Psoas muscle (tissue), 8 donors: ENCODE data around the gene OR10H5. TPM values are rescaled to one million over a fixed set of nuclear protein-coding genes. Genes with fewer than 3 reads are reported as not detected.
"Not testable (repeated sequence)": the region's sequence is repeated elsewhere in the genome, so short reads cannot be mapped to it uniquely, and the experiment has no call there.

Experiments used
- ATAC-seq, 4 donors: fragments of 200-7000 bp; cut with Tn5 transposase; one replicate each; pipeline ENCODE4 v1.9.1; 2020; ENCODE audit warnings: moderate library complexity in 3 of 4, mild to moderate bottlenecking in 2 of 4
- DNase-seq, 2 donors: peaks; one replicate each; pipeline ENCODE4 v3.0.0-alpha.2; 2020
- H3K27ac ChIP-seq: fragments of 200-600 bp; one replicate; pipeline ENCODE4 v1.8.0; 2022
- H3K27me3 ChIP-seq, 3 donors: fragments of 200-600 bp in 1 of 3; one replicate each; pipeline versions ENCODE4 v1.6.1 to v1.8.0; 2013 to 2022; ENCODE audit warnings: low read length in 2 of 3, mild to moderate bottlenecking in 2 of 3, moderate library complexity in 1 of 3; ENCODE audit not compliant: insufficient read depth in 3 of 3
- H3K36me3 ChIP-seq, 2 donors: fragments of 200-600 bp in 1 of 2; one replicate each; pipeline versions ENCODE4 v1.6.1 to v1.8.0; 2013 to 2022; ENCODE audit warnings: low read depth in 1 of 2, mild to moderate bottlenecking in 1 of 2, moderate library complexity in 1 of 2; ENCODE audit not compliant: insufficient read depth in 1 of 2
- H3K4me1 ChIP-seq: fragments of 200-600 bp; one replicate; pipeline ENCODE4 v1.8.0; 2022
- H3K4me3 ChIP-seq: fragments of 200-600 bp; one replicate; pipeline ENCODE4 v1.8.0; 2022; ENCODE audit warnings: mild to moderate bottlenecking
- H3K9me3 ChIP-seq: fragments of 200-600 bp; one replicate; pipeline ENCODE4 v1.8.0; 2022
- WGBS, 3 donors: extraction: QIAGEN DNeasy Blood & Tissue Kit; methylation state at CpG; one replicate each; pipeline versions ENCODE4 v1.1.6 to v1.1.7; 2013; 5-methylcytosine and 5-hydroxymethylcytosine counted together
- intact Hi-C, 2 donors: fragments of 100-400 bp; cut with DNase I; formaldehyde crosslinking; loops; one replicate each; pipeline versions ENCODE4 v1.11.0 to v1.14.2; 2022
- polyA plus RNA-seq, 3 donors: library from polyadenylated mRNA; stranded (reverse); fragments of 200-250 nt; gene quantifications; one replicate each; pipeline ENCODE4 v1.2.3, GENCODE V29; 2013
- total RNA-seq, 4 donors: library from RNA; stranded (reverse); fragmentation: NEBNext Ultra II Directional in 2 of 4; extraction: Animal tissue kit (Norgen Biotek cat#: 25700) in 2 of 4; gene quantifications; one replicate each; pipeline versions ENCODE4 v1.2.1 to v1.2.4, GENCODE V29; 2021 to 2023
- TF ChIP-seq, protein P1 (sequence below): fragments of 200-600 bp; IDR thresholded peaks from one replicate; pipeline ENCODE4 v1.8.0; 2022; ENCODE audit warnings: antibody characterized with exemption
- donor health status: healthy with polysubstance abuse.
- donor health status: DM: no; HTN: no; CAD: no; lungs with moderate emphysema.
- donor health status: Bipolar disorder and iron deficiency.
- donor health status: healthy.
- donor health status: DM: yes; HTN: yes; CAD: no.
- donor health status: DM: no; HTN: no; CAD: no.
- donor health status: DM: no; HTN: no; CAD: no.
- donor health status: DM: yes; HTN: yes; CAD: no.

Gene OR10H5
- total and polyA plus RNA-seq, 7 donors: not detected

- DNase-seq (no peak), ATAC-seq (no peak)
- H3K27me3 ChIP-seq: peaks cover 0 to 7% (median 2%) of the 10 kb centered on the region in 3 donors
- intact Hi-C loops: no loop called here
- no peaks in the 10 kb centered on the region for H3K9me3 ChIP-seq
- H3K36me3 ChIP-seq: no peaks in the 10 kb centered on the region
- WGBS, 3 donors: 76 to 80% (median 79%) methylated on average over 5 of the region's 5 CpGs
- TF ChIP-seq, protein P1, sequence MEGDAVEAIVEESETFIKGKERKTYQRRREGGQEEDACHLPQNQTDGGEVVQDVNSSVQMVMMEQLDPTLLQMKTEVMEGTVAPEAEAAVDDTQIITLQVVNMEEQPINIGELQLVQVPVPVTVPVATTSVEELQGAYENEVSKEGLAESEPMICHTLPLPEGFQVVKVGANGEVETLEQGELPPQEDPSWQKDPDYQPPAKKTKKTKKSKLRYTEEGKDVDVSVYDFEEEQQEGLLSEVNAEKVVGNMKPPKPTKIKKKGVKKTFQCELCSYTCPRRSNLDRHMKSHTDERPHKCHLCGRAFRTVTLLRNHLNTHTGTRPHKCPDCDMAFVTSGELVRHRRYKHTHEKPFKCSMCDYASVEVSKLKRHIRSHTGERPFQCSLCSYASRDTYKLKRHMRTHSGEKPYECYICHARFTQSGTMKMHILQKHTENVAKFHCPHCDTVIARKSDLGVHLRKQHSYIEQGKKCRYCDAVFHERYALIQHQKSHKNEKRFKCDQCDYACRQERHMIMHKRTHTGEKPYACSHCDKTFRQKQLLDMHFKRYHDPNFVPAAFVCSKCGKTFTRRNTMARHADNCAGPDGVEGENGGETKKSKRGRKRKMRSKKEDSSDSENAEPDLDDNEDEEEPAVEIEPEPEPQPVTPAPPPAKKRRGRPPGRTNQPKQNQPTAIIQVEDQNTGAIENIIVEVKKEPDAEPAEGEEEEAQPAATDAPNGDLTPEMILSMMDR: no peak
- no peaks in the 10 kb centered on the region for H3K4me1 ChIP-seq
- no peak overlapping the region for H3K27ac ChIP-seq
- H3K4me3 ChIP-seq: no peak overlapping the region
Observed at GRCh38 chr19:15831626-15832025, 44.2 kb downstream of the OR10H5 start.

DNA sequence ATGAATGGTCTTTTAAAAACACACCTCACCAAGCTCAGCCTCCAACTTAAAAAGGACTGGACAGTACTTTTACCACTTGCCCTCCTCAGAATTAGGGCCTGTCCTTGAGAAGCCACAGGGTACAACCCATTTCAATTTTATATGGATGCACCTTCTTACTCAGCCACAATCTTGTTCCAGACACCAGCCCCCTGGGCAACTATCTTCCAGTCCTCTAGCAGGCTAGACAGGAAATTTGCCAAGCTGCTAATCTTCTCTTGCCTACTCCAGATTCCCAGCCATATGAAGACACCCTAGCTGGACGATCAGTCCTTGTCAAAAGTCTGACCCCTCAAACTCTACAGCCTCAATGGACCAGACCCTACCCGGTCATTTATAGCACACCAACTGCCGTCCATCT is 46.8 kb downstream of the OR10H5 start:
- DNase-seq, H3K4me1 ChIP-seq, intact Hi-C loops, H3K27me3 ChIP-seq, ATAC-seq, H3K9me3 ChIP-seq, H3K36me3 ChIP-seq, H3K4me3 ChIP-seq, H3K27ac ChIP-seq: not testable (repeated sequence)
- 93 to 97% (median 95%) methylated on average over 3 of the region's 3 CpGs for WGBS, 3 donors

GRCh38 chr19:15835565-15836329 is 48.3 kb downstream of the OR10H5 start:
- DNase-seq, H3K36me3 ChIP-seq, H3K4me1 ChIP-seq, intact Hi-C loops, H3K27me3 ChIP-seq, ATAC-seq, H3K9me3 ChIP-seq: not testable (repeated sequence)
- Histone ChIP-seq H3K4me3 (peak overlapping the region; percentile 76), H3K27ac (peak overlapping the region; percentile 82)
- 42 to 50% (median 46%) methylated on average over 11 of the region's 11 CpGs for WGBS, 3 donors

- intact Hi-C loops: no loop called here
- peak overlapping the region; percentile 76 for H3K4me3 ChIP-seq
- H3K4me1 ChIP-seq: no peaks in the 10 kb centered on the region
- H3K27ac ChIP-seq: peak overlapping the region; percentile 82
- peak; percentile 96 to 97 for DNase-seq
- 0 to 1% (median 0%) methylated on average over 56 to 65 of the region's 65 CpGs for WGBS, 3 donors
- peak; percentile 98 to 100 (median 99) for ATAC-seq
- H3K36me3 ChIP-seq: no peaks in the 10 kb centered on the region
- H3K27me3 ChIP-seq: peaks cover 0 to under 1% (median 0%) of the 10 kb centered on the region in 3 donors
- no peaks in the 10 kb centered on the region for H3K9me3 ChIP-seq
- TF ChIP-seq, protein P1: no peak
Observed at GRCh38 chr19:15836330-15837220, 49.1 kb downstream of the OR10H5 start.

DNA sequence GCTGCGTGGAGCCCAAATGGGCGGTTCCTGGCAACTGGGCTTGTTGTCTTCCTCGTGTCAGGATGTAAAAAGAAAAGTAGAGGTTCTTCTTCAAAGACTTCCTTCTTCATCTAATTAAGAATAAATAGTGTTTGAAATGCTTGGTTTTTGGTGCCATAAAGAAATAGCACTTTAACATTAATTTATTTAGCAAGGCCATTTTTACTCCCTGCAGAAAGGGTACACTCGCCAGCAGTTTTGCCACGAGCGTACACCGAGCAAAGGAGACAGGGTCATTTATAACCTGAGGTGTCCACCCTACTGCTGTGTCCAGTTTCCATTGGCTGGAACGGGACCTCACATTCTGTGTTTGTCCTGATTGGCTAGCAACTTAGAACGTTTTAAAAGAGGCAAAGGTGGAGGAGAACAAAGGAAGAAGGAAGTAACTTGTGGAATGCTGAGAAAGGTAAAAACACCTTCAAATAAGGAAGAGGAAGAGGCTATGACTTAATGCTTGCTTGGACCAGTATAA is 49.8 kb downstream of the OR10H5 start:
- ATAC-seq (peak; percentile 23 to 40 (median 33)), DNase-seq (peak in 1 of 2 donors; percentile 53)
- Histone ChIP-seq H3K4me3 (peak overlapping the region; percentile 76), H3K27me3 (no peaks in the 10 kb centered on the region), H3K4me1 (no peaks in the 10 kb centered on the region), H3K36me3 (no peaks in the 10 kb centered on the region), H3K27ac (peak overlapping the region; percentile 82), H3K9me3 (no peaks in the 10 kb centered on the region)
- TF ChIP-seq, protein P1: no peak
- 0% methylated on average over 9 of the region's 9 CpGs for WGBS, 3 donors
- intact Hi-C loops: no loop called here
